Inflammatory macrophage (primary cell): ENCODE data around the gene TNS3.

ENCODE experiments used
- DNase-seq, 2 donors: peaks; one replicate each; pipeline ENCODE4 v3.0.0-alpha.2; 2020 to 2022

Gene TNS3

GRCh38 chr7:47337531-47337930 is 244.4 kb downstream of the TNS3 start:
- peak in 1 of 2 donors; percentile 6 for DNase-seq

GRCh38 chr7:47336472-47337425 is 245.2 kb downstream of the TNS3 start:
- DNase-seq: no peak

DNA sequence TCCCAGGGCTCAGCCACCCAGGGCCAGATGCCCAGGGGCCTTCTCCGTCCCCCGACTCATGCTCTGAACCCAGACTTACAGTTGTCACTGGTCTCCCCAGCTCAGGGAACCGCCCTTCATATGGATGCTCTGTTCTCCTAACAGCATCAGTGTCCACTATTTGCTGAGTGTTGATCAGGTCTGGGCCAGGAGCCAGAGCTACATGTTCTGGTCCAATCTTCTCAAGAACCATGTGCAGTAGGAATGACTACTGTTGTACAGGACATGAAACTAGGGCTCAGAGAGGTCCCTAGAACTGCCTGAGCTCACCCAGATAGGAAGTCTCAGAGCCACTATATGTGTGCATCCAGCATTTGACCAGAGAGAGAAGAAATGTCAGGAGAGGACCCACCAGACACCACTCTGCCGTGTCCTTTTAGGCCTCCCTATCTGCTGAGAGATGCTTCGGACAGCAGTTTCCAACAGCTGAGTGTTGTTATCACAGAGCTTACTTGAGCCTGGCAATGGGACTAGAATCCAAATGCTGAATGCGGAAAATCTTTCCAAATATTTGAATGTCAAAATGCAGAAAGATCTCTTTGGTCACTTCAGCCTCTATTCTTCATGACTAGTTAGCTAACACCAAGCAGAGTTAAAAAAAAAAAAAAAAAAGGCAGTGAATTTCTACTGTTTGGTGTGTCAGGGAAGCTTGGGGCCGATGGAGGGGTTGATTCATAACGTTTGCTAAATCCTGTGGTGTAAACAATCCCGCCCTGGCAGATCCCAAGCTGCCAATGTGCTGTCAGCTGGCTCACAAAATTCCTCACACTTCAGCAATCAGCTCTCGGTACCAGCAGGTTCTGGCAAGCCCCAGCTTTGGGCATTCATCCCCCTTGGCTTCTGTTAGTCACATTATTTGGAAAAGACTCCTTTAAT is 246.1 kb downstream of the TNS3 start:
- DNase-seq: no peak

GRCh38 chr7:47335071-47335470 is 246.8 kb downstream of the TNS3 start:
- no peak for DNase-seq

DNA sequence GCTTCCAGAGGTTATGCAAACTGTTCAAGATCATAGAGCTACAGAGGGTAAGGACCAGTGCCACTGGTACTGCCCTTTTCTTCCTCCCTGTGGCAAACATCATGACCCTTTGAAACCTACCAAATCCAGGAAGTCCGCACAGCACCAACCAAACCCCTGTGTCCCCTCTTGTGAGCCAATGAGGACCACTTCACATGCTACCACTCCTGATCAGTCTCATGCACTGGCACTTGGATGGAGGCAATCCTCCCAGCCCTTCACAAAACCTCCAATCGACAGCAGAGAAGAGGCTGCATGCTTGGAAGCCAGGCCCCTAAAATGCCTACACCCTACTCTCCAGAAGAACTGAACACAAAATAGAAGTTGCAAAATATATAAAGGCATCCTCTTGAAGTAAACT is 248.0 kb downstream of the TNS3 start:
- DNase-seq: no peak

DNA sequence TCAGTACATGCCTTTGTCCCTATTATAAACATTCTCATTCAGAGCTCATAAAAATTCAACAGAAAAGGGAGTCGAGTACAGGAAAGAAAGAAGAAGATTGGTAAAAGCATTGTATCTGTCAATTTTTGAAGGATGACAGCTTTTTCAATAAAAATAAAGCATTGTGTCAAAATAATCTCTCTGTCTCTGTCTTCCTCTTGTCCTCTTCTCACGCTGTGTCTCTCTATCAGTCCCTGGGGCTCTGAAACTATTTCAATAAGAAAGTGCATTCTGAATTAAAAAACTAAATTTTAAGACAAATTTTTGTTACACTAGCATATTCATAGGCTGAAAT is 248.4 kb downstream of the TNS3 start:
- no peak for DNase-seq

DNA sequence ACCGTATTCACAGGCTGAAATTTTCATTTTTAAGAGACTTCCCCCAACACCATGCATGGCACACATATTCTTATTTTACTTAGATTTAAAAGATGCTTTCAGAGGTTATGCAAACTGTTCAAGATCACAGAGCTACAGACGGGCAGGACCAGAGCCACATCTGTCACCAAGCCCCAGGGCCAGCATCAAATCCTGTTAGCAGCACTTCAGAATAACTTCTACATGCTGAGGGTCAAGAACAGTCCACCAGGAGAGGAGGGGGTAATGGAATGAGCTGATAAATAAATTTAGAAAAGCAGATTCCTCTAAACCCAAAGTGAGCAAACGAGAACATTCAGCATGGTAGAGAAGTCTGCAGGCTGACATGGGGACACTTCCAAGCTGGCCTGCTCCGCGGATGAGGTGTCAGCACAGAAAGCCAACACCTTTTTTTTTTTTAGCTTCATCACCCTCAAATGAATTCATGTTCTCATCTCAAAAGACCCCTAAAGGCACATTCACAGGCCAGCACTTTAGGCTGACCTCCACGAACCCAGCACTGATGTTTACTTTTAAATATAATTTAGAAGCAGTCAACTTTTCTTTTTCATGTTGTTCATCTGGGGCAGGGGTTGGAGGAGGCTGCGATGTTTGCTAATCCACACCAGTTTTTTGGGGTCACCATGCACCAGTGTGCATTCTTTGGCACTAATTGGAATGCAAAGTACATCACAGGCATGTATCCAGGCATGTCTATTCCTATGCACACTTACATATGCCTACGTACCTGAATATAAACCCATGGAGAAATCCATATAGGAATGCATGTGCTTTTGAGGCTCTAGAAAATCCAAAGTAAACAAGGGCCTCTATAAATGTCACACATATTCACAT is 249.0 kb downstream of the TNS3 start:
- no peak for DNase-seq

DNA sequence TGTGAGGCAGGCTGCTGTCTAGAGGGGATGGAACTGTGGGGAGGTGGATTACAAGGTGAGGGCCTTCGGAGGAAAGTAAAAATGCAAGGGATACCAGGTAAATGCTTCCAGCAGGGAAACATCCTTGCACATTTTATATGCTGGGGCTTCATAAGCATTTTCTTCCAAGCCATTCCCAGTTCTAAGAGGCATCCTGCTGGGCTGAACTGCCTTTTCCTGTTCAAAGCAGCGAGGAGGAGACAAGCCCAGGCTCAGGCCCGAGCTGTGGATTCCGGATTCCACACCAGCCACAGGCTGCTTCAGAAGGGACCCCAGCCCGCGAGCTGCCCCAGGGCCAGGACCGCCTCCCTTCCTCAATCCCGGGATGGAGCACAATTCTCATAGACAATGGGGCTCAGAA is 249.7 kb downstream of the TNS3 start:
- no peak for DNase-seq

GRCh38 chr7:47331179-47331565 is 250.7 kb downstream of the TNS3 start:
- no peak for DNase-seq

DNA sequence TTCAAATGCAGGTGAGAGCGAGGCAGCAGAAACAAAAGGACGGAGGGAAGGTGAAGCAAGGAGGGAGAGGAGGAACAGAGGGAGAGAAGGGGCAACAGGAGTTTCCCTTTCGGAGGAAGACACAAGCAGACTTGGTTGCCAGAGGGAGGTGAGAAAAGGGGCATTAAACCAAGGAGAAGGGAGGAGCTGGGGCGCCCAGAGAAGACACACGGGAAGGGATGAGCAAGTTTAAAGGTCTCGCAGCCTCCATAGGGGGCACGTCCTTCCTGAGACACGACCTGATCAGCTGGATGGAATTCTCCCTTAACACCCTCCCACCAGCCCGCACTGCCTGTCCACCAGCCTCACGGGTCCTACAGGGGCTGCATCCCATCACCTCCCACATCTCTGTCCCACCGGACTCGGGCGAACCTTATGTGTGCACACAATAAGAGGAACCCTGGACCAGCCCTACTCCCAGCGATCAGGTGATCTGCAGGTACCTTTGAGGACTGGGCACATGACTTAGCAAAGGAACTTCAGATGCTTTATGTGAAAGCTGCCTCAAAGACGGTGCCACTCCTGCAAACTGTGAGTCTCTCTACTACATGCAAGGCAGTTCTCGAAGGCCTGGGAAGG is 251.2 kb downstream of the TNS3 start:
- DNase-seq: no peak

GRCh38 chr7:47330026-47330425 is 251.9 kb downstream of the TNS3 start:
- no peak for DNase-seq

DNA sequence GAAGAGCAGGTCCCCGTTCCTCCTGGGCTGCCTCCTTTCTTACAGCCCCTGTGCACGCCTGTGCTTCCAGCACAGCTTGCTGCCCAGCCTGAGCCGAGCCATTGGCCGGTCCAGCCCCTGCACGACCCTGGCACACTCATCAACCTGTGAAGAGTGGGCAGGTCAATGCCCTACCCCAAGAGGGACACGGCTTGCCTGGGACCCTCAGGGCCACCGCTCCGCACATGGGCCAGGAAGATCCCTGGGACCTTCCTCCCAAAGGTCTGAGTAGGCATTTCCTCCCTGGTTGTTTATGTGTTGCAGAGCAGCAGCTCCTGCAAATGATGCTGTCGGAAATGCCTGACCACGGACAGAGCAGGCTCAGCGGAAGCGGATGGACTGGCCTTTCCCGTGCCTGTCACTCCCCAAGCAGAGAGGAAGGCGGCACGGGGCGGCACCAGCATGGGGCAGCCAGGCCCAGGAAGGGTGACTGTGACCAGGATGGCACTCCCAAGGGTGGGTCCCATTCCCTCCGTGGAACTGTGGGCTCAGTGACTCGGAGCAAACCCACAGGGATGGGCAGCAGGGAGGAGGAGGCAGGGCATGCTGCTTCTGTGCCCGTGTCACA is 252.5 kb downstream of the TNS3 start:
- DNase-seq: no peak

DNA sequence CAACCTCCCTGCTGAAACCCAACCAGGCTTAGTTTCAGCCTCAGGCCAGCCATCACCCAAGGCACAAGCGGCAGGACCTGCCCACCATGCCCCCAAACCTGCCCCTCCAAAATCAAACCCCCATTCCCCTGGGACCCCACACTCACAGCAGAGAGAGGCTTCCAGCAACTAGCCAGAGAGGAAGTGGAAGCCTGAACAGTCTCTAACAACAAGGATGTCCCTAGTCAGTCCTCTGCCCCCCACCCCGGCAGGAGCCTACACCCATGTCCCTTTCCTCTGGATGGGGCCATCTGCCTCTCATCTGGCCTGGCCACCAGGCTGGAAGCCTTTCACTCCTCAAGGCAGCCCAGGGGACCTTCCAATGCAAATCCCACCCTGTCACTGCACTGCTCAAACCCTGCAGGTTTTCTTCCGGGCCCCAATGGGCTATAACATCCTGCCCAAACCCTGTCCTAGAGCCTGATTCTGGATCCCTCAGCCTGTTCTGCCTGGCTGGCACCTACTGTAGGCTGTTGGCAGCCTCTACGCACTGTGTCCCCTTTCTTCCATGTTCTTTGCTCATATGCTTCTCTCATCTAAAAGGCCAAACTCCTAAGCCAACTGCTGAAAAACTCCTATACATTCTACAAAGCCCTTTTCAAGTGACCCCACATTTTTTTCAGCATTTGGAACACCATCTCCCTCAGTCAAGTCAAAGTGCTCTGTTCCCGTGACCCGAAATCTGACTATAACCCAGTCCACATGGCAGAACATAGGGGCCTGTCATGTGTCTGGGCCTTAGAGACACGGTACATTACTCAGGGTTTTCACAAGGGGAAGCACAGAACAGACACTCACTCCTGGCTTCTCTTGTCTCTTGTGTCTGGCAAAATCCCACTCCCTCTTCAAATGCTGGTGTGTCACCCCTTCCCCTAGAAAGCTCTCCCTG is 253.3 kb downstream of the TNS3 start:
- DNase-seq: no peak

- DNase-seq: no peak
Observed at GRCh38 chr7:47327698-47328391, 254.1 kb downstream of the TNS3 start.

DNA sequence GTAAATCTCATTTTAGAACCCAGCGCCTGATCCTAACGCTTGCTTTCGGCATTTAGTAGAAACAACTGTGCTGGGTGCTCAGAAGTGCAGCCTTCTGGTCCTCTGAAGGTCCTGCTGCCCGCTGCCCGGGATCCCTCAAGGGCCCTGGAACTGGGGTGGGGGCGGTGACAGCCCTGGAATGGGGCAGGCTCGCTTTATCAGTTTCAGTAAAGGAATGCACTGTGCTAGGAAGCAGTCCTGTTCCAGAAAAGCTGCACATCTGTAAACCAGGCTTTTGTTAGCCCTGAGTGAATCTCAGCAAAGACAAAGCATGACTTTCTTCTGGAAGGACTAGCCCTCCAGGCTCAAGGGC is 254.6 kb downstream of the TNS3 start:
- DNase-seq: no peak

GRCh38 chr7:47326808-47327207 is 255.1 kb downstream of the TNS3 start:
- no peak for DNase-seq

GRCh38 chr7:47326220-47326619 is 255.7 kb downstream of the TNS3 start:
- DNase-seq: no peak

DNA sequence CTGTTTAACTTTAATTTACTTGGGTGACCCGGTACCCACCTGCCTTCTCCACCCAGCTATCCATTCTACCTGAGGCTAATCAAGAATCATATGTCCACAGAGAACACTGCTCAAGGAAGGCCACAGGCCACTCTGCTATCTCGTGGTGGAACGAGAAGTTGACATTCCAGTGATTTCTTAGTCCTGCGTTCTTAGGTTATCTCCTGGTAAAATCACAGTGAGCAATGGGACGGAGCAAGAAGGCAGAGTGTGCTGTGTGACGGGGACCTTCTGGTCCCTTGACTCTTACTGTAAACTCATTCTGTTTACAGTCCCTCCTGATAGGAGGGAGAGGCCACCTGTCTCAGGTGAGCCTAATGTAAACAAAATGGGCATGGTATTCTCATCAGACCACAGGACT is 256.6 kb downstream of the TNS3 start:
- no peak for DNase-seq

- no peak for DNase-seq
Observed at GRCh38 chr7:47323904-47324303, 258.0 kb downstream of the TNS3 start.

GRCh38 chr7:47322731-47323130 is 259.2 kb downstream of the TNS3 start:
- no peak for DNase-seq
